H1 (cell line): ENCODE data around the gene ABL2. TPM values are rescaled to one million over a fixed set of nuclear protein-coding genes. Genes with fewer than 3 reads are reported as not detected.

Experiments used
- CTCF ChIA-PET: fragments of 300-600 bp; sonication (Branson Sonifier 250); formaldehyde crosslinking; loops from one replicate; lab custom pipeline; 2021; ENCODE audit not compliant: partially characterized antibody; lab: Charles Lee
- POLR2A ChIA-PET: fragments of 300-600 bp; sonication (Branson Sonifier 250); formaldehyde crosslinking; loops from one replicate; lab custom pipeline; 2021; ENCODE audit warnings: inconsistent platforms; ENCODE audit not compliant: partially characterized antibody; lab: Charles Lee
- DNase-seq, 2 experiments: peaks; one replicate each; pipeline versions ENCODE4 v3.0.0 to v3.0.0-alpha.2; 2010 to 2022; ENCODE audit warnings: low spot score in 2 of 2, low read depth in 1 of 2, mixed read lengths in 1 of 2
- FAIRE-seq: peaks from 2 replicates; lab custom pipeline; 2011; peaks lifted over from hg19 to GRCh38; lab: Jason Lieb, UNC
- H2AFZ ChIP-seq: 2 replicates; pipeline ENCODE4 v1.8.1; 2012; ENCODE audit warnings: low read length, inconsistent platforms
- H2AK5ac ChIP-seq: 2 replicates; pipeline ENCODE4 v1.6.1; 2013; ENCODE audit warnings: low read depth, low read length
- H2BK120ac ChIP-seq: replicated peaks from 2 replicates; pipeline ENCODE3; 2013; ENCODE audit warnings: low read depth, low read length, inconsistent platforms
- H2BK12ac ChIP-seq: 2 replicates; pipeline ENCODE4 v1.6.1; 2013; ENCODE audit warnings: low read depth, low read length
- H2BK15ac ChIP-seq: 2 replicates; pipeline ENCODE4 v1.6.1; 2013; ENCODE audit warnings: low read length
- H2BK20ac ChIP-seq: 2 replicates; pipeline ENCODE4 v1.6.1; 2013; ENCODE audit warnings: low read length
- H2BK5ac ChIP-seq: 2 replicates; pipeline ENCODE4 v1.6.1; 2013; ENCODE audit warnings: low read depth, low read length
- H3K14ac ChIP-seq: 2 replicates; pipeline ENCODE4 v1.6.1; 2013; ENCODE audit warnings: inconsistent platforms; ENCODE audit not compliant: insufficient read length
- H3K18ac ChIP-seq: 2 replicates; pipeline ENCODE4 v1.6.1; 2013; ENCODE audit warnings: low read length; ENCODE audit errors: extremely low read depth
- H3K23ac ChIP-seq: 2 replicates; pipeline ENCODE4 v1.6.1; 2013; ENCODE audit warnings: inconsistent platforms; ENCODE audit not compliant: insufficient read length
- H3K23me2 ChIP-seq: 2 replicates; pipeline ENCODE4 v1.6.1; 2013; ENCODE audit warnings: low read depth, low read length
- H3K27ac ChIP-seq: 2 replicates; pipeline ENCODE4 v1.6.1; 2011; ENCODE audit warnings: low read depth, low read length, inconsistent platforms
- H3K27me3 ChIP-seq, 4 experiments: replicated peaks in 1 of 4; 1 replicate in 1 of 4; 2 replicates in 3 of 4; pipeline versions ENCODE4 v1.6.1 to v1.8.1; 2011 to 2013; ENCODE audit warnings: low read length in 3 of 4, mild to moderate bottlenecking in 3 of 4, inconsistent platforms in 2 of 4, mixed read lengths in 2 of 4, moderate library complexity in 1 of 4; ENCODE audit not compliant: control insufficient read depth in 3 of 4, insufficient read depth in 3 of 4; ENCODE audit errors: extremely low read depth in 1 of 4
- H3K36me3 ChIP-seq, 4 experiments: 2 replicates each; pipeline versions ENCODE4 v1.6.1 to v1.8.1; 2011 to 2013; ENCODE audit warnings: mild to moderate bottlenecking in 4 of 4, low read length in 3 of 4, moderate library complexity in 2 of 4, control low read depth in 1 of 4, inconsistent platforms in 1 of 4; ENCODE audit not compliant: insufficient read depth in 4 of 4, control insufficient read depth in 2 of 4
- H3K4ac ChIP-seq: replicated peaks from 2 replicates; pipeline ENCODE3; 2013; ENCODE audit warnings: low read length, low read depth, mixed read lengths, inconsistent platforms; ENCODE audit not compliant: insufficient read length
- H3K4me1 ChIP-seq, 4 experiments: replicated peaks in 1 of 4; 1 replicate in 1 of 4; 2 replicates in 3 of 4; pipeline versions ENCODE4 v1.6.1 to v1.8.1; 2011 to 2013; ENCODE audit warnings: low read length in 3 of 4, inconsistent platforms in 2 of 4, mixed read lengths in 1 of 4; ENCODE audit not compliant: insufficient read depth in 4 of 4, control insufficient read depth in 3 of 4
- H3K4me2 ChIP-seq, 2 experiments: 2 replicates each; pipeline versions ENCODE4 v1.6.1 to v1.8.1; 2011 to 2013; ENCODE audit warnings: low read depth in 2 of 2, low read length in 2 of 2, control low read depth in 1 of 2, inconsistent platforms in 1 of 2, mild to moderate bottlenecking in 1 of 2; ENCODE audit not compliant: insufficient read depth in 1 of 2
- H3K4me3 ChIP-seq, 4 experiments: fragments of 200-600, 300-600 bp in 1 of 4; sonication (generic), shearing (Covaris generic), sonication (Bioruptor Twin) in 1 of 4; 2 replicates each; pipeline versions ENCODE4 v1.5.1 to v1.8.1; 2011 to 2016; ENCODE audit warnings: low read length in 4 of 4, low read depth in 3 of 4, control low read depth in 2 of 4, inconsistent platforms in 2 of 4, mild to moderate bottlenecking in 2 of 4, mixed read lengths in 1 of 4, moderate library complexity in 1 of 4; ENCODE audit not compliant: insufficient read depth in 2 of 4; ENCODE audit errors: extremely low read depth in 1 of 4
- H3K56ac ChIP-seq: replicated peaks from 2 replicates; pipeline ENCODE3; 2013; ENCODE audit warnings: low read depth, mild to moderate bottlenecking, mixed read lengths, low read length, inconsistent platforms; ENCODE audit not compliant: insufficient read length
- H3K79me1 ChIP-seq: 2 replicates; pipeline ENCODE4 v1.6.1; 2013; ENCODE audit warnings: low read depth, low read length, control low read depth
- H3K79me2 ChIP-seq, 2 experiments: 2 replicates each; pipeline versions ENCODE4 v1.6.1 to v1.8.1; 2012 to 2013; ENCODE audit warnings: low read length in 2 of 2, mild to moderate bottlenecking in 2 of 2, inconsistent platforms in 1 of 2; ENCODE audit not compliant: insufficient read depth in 2 of 2, control insufficient read depth in 1 of 2
- H3K9ac ChIP-seq, 4 experiments: replicated peaks in 1 of 4; 1 replicate in 1 of 4; 2 replicates in 3 of 4; pipeline versions ENCODE4 v1.6.1 to v1.8.1; 2011 to 2013; ENCODE audit warnings: low read depth in 3 of 4, low read length in 3 of 4, control low read depth in 2 of 4, mild to moderate bottlenecking in 2 of 4, moderate library complexity in 2 of 4, inconsistent platforms in 1 of 4; ENCODE audit errors: extremely low read depth in 1 of 4
- H3K9me3 ChIP-seq, 2 experiments: 2 replicates each; pipeline versions ENCODE4 v1.6.1 to v1.8.1; 2012 to 2013; ENCODE audit warnings: mild to moderate bottlenecking in 2 of 2, moderate library complexity in 2 of 2, control low read depth in 1 of 2, inconsistent platforms in 1 of 2, low read depth in 1 of 2, low read length in 1 of 2, mixed read lengths in 1 of 2; ENCODE audit not compliant: insufficient read depth in 2 of 2
- H4K20me1 ChIP-seq, 2 experiments: replicated peaks in 1 of 2; 2 replicates each; pipeline versions ENCODE3 to v1.8.1; 2011 to 2013; ENCODE audit warnings: inconsistent platforms in 2 of 2, low read length in 2 of 2, mild to moderate bottlenecking in 1 of 2; ENCODE audit not compliant: insufficient read depth in 2 of 2, control insufficient read depth in 1 of 2
- H4K5ac ChIP-seq: 2 replicates; pipeline ENCODE4 v1.6.1; 2013; ENCODE audit warnings: low read length, low read depth, mixed read lengths, inconsistent platforms; ENCODE audit not compliant: insufficient read length
- H4K8ac ChIP-seq: 2 replicates; pipeline ENCODE4 v1.8.0; 2013; ENCODE audit warnings: mild to moderate bottlenecking, moderate library complexity, low read length, inconsistent platforms; ENCODE audit not compliant: insufficient read depth; ENCODE audit errors: extremely low read depth
- H4K91ac ChIP-seq: replicated peaks from 2 replicates; pipeline ENCODE3; 2013; ENCODE audit warnings: low read length, mixed read lengths, inconsistent platforms; ENCODE audit not compliant: insufficient read length
- CTBP2 ChIP-seq: IDR thresholded peaks from 2 replicates; pipeline ENCODE4 v1.7.0; 2011; ENCODE audit warnings: borderline replicate concordance, mild to moderate bottlenecking, moderate library complexity, mixed read lengths, low read length; ENCODE audit not compliant: insufficient read depth, insufficient read length
- HDAC6 ChIP-seq: IDR thresholded peaks from one replicate; pipeline ENCODE4 v1.7.1; 2012; ENCODE audit warnings: low read depth, mild to moderate bottlenecking, inconsistent platforms, low read length, moderate library complexity
- NRF1 ChIP-seq: IDR thresholded peaks from 2 replicates; pipeline ENCODE4 v1.6.1; 2011; ENCODE audit warnings: mild to moderate bottlenecking, low read depth, low read length, improper control_type of control experiment
- PHF8 ChIP-seq: fragments of 200-600 bp; sonication (generic); conservative IDR thresholded peaks from 2 replicates; pipeline ENCODE4 v1.7.1; 2012; ENCODE audit warnings: low read depth, mild to moderate bottlenecking, inconsistent platforms, low read length, moderate library complexity
- POLR2AphosphoS5 ChIP-seq: IDR thresholded peaks from 2 replicates; pipeline ENCODE4 v1.6.1; 2011; ENCODE audit warnings: low read depth, low read length
- ZNF274 ChIP-seq: IDR thresholded peaks from 2 replicates; pipeline ENCODE4 v1.7.0; 2012; ENCODE audit warnings: low read length, borderline replicate concordance; ENCODE audit errors: extremely low read depth
- WGBS, 2 experiments: shearing (Covaris generic) in 1 of 2; methylation state at CpG; one replicate each; pipeline versions ENCODE4 v1.1.6 to v1.1.7; 2013 to 2015; ENCODE audit warnings: low lambda C conversion rate in 2 of 2, mixed read lengths in 2 of 2, inconsistent platforms in 1 of 2, low coverage in 1 of 2, missing lambda C conversion rate in 1 of 2; ENCODE audit not compliant: insufficient replicate concordance in 2 of 2, insufficient coverage in 1 of 2, insufficient read length in 1 of 2; ENCODE audit errors: extremely low coverage in 1 of 2, missing lambda C conversion rate in 1 of 2; 5-methylcytosine and 5-hydroxymethylcytosine counted together
- polyA plus RNA-seq, 7 experiments: library from polyadenylated mRNA; depleted of rRNA in 3 of 7; stranded (reverse) in 5 of 7; unstranded in 2 of 7; fragments of >200 nt in 5 of 7; fragments of 200-250 nt in 2 of 7; gene quantifications; 1 replicate in 5 of 7; 2 replicates in 1 of 7; 4 replicates in 1 of 7; pipeline versions ENCODE4 v1.2.1 to v1.2.3, GENCODE V29; 2011 to 2013; ENCODE audit warnings: missing spikeins in 2 of 7, mixed read lengths in 2 of 7
- total RNA-seq: library from RNA; stranded (reverse); fragmentation: NEBNext Ultra II Directional; extraction: Animal tissue kit (Norgen Biotek cat#: 25700); gene quantifications from 2 replicates; pipeline ENCODE4 v1.2.1, GENCODE V29; 2021
- TF ChIP-seq, protein P1 (sequence below): IDR thresholded peaks from 2 replicates; pipeline ENCODE4 v1.6.1; 2011; ENCODE audit warnings: low read length, improper control_type of control experiment

The ABL2 gene
- total and polyA plus RNA-seq, 2 of the 8 experiments (the other 6 are each of a cell fraction or from before 2014, with no cell fraction given): 4.5 to 19.1 TPM

DNA sequence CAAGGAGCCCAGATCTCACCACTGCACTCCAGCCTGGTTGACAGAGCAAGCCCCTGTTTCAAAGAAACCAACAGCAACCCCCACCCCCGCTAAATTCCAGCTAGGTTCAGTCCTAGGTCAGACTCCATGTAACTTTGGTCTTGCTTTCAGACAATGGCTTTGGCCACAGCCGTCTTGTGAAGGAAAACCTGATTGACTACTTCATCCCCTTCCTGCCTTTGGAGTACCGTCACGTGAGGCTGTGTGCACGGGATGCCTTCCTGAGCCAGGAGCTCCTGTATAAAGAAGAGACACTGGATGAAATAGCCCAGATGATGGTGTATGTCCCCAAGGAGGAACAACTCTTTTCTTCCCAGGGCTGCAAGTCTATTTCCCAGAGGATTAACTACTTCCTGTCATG is 134.7 kb downstream of the ABL2 start:
- Histone ChIP-seq H3K27me3 (no peaks in the 10 kb centered on the region), H2BK5ac (no peak overlapping the region), H3K9ac (no peak overlapping the region), H3K9me3 (no peaks in the 10 kb centered on the region), H3K4me1 (peaks cover 0 to 4% (median 0%) of the 10 kb centered on the region in 4 experiments; a peak in 2 of 7 replicates), H2BK12ac (no peak overlapping the region), H4K91ac (no peak overlapping the region), H3K18ac (no peak overlapping the region), H3K36me3 (peaks cover 9 to 42% (median 32%) of the 10 kb centered on the region in 4 experiments), H3K79me2 (peaks cover 0 to 10% of the 10 kb centered on the region in 2 experiments; a peak in 1 of 4 replicates), H3K4me2 (no peak overlapping the region), H3K4me3 (no peak overlapping the region), H3K23ac (no peak overlapping the region), H4K20me1 (peaks cover 2 to 5% of the 10 kb centered on the region in 2 experiments), H2BK15ac (no peak overlapping the region), H4K8ac (no peak overlapping the region), H2AK5ac (no peak overlapping the region), H3K23me2 (no peaks in the 10 kb centered on the region), H2BK120ac (no peak overlapping the region), H4K5ac (no peak overlapping the region), H3K14ac (no peak overlapping the region), H2AFZ (no peak overlapping the region), H2BK20ac (no peak overlapping the region), H3K79me1 (peaks cover 4% of the 10 kb centered on the region; the same call in 1 of the 2 replicates), H3K56ac (no peak overlapping the region), H3K4ac (no peak overlapping the region), H3K27ac (no peak overlapping the region)
- TF ChIP-seq ZNF274 (no peak), PHF8 (no peak), CTBP2 (no peak), POLR2AphosphoS5 (no peak), HDAC6 (no peak), NRF1 (no peak)
- TF ChIP-seq, protein P1, sequence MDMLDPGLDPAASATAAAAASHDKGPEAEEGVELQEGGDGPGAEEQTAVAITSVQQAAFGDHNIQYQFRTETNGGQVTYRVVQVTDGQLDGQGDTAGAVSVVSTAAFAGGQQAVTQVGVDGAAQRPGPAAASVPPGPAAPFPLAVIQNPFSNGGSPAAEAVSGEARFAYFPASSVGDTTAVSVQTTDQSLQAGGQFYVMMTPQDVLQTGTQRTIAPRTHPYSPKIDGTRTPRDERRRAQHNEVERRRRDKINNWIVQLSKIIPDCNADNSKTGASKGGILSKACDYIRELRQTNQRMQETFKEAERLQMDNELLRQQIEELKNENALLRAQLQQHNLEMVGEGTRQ: no peak
- POLR2A ChIA-PET: no interaction called here
- FAIRE-seq: no peak
- CTCF ChIA-PET: interaction anchor here (0.9 to 2.0 kb wide), 3 partner anchors 11 to 22 kb away, joined by 3 to 5 read pairs (median 4); no protein-coding TSS in a partner anchor
- no peak for DNase-seq
- WGBS, 2 experiments: 86% methylated on average over 5 of the region's 5 CpGs; no CpG with 5 or more reads in 1 of the 2 experiments
